Left ventricle myocardium inferior (tissue), 1 donor: ENCODE data around the gene SP110. TPM values are rescaled to one million over a fixed set of nuclear protein-coding genes. Genes with fewer than 3 reads are reported as not detected.
"Not testable (repeated sequence)": the region's sequence is repeated elsewhere in the genome, so short reads cannot be mapped to it uniquely, and the experiment has no call there.

ENCODE experiments used
- DNase-seq: peaks from one replicate; pipeline ENCODE4 v3.0.0-alpha.2; 2020
- H3K27ac ChIP-seq: fragments of 200-600 bp; replicated peaks from 2 replicates; pipeline ENCODE4 v1.8.0; 2021
- H3K27me3 ChIP-seq: fragments of 200-600 bp; 2 replicates; pipeline ENCODE4 v1.8.0; 2021; ENCODE audit warnings: low read depth
- H3K36me3 ChIP-seq: fragments of 200-600 bp; 2 replicates; pipeline ENCODE4 v1.8.0; 2021
- H3K4me1 ChIP-seq: fragments of 200-600 bp; 2 replicates; pipeline ENCODE4 v1.8.0; 2021
- H3K4me3 ChIP-seq: fragments of 200-600 bp; 2 replicates; pipeline ENCODE4 v1.8.0; 2021; ENCODE audit warnings: mild to moderate bottlenecking, moderate library complexity
- H3K9me3 ChIP-seq: fragments of 200-600 bp; replicated peaks from 2 replicates; pipeline ENCODE4 v1.8.0; 2021
- intact Hi-C: fragments of 100-400 bp; cut with micrococcal nuclease; formaldehyde crosslinking; loops from one replicate; pipeline ENCODE4 v1.11.0; 2022
- total RNA-seq: library from RNA; stranded (reverse); fragmentation: NEBNext Ultra II Directional; extraction: Animal tissue kit (Norgen Biotek cat#: 25700); gene quantifications from one replicate; pipeline ENCODE4 v1.2.1, GENCODE V29; 2021
- TF ChIP-seq, protein P1 (sequence below): fragments of 200-600 bp; IDR thresholded peaks from 2 replicates; pipeline ENCODE4 v1.8.0; 2021; ENCODE audit warnings: antibody characterized with exemption, mild to moderate bottlenecking, borderline replicate concordance
- donor health status: DM: no; HTN: yes; CAD: no; lungs with severe emphysema.

Gene SP110
- total RNA-seq, 1 donor from 2014 or later, result 10.5 TPM

DNA sequence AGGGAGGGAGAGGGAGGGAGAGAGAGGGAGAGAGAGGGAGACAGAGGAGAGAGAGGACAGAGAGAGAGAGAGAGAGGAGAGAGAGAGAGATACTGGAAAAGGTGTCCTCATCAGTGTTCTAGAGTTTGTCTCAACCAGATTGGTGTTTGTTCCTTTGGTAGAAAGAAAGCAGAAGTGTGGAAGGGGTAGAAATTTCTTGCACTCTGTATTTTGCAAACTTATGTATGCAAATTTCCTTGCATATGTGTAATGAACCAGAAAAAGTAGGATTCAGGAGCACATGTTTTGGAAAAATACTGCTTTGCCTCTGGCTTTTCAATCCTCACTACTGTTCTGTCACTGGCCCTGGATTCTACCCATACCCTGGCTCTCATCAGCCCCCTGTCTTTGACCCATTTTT lies 4.7 kb upstream of the SP110 start:
- intact Hi-C loops, result no loop called here
- no peak overlapping the region for H3K4me3 ChIP-seq
- no peak overlapping the region for H3K27ac ChIP-seq
- no peaks in the 10 kb centered on the region for H3K36me3 ChIP-seq
- DNase-seq, result no peak
- TF ChIP-seq, protein P1, sequence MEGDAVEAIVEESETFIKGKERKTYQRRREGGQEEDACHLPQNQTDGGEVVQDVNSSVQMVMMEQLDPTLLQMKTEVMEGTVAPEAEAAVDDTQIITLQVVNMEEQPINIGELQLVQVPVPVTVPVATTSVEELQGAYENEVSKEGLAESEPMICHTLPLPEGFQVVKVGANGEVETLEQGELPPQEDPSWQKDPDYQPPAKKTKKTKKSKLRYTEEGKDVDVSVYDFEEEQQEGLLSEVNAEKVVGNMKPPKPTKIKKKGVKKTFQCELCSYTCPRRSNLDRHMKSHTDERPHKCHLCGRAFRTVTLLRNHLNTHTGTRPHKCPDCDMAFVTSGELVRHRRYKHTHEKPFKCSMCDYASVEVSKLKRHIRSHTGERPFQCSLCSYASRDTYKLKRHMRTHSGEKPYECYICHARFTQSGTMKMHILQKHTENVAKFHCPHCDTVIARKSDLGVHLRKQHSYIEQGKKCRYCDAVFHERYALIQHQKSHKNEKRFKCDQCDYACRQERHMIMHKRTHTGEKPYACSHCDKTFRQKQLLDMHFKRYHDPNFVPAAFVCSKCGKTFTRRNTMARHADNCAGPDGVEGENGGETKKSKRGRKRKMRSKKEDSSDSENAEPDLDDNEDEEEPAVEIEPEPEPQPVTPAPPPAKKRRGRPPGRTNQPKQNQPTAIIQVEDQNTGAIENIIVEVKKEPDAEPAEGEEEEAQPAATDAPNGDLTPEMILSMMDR, result no peak
- H3K4me1 ChIP-seq, result peaks cover 11% of the 10 kb centered on the region
- H3K27me3 ChIP-seq, result no peaks in the 10 kb centered on the region
- H3K9me3 ChIP-seq, result no peaks in the 10 kb centered on the region

DNA sequence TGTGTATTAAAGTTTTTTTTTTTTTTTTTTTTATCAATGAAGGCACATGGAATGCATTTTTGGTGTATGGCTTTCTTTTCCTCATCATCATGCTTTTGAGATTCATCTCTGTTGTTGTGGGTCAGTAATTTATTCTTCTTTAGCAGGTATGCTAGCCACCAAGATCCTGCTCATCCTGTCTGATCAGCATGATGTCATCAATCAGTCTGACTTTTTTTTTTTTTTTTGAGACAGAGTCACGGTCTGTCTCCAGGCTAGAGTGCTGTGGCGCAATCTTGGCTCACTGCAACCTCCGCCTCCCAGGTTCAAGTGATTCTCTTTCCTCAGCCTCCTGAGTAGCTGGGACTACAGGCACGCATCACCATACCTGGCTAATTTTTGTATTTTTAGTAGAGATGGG lies 3.0 kb upstream of the SP110 start:
- H3K36me3 ChIP-seq, H3K27me3 ChIP-seq, H3K27ac ChIP-seq, H3K9me3 ChIP-seq, DNase-seq, H3K4me3 ChIP-seq, intact Hi-C loops: not testable (repeated sequence)
- peaks cover 28% of the 10 kb centered on the region for H3K4me1 ChIP-seq

DNA sequence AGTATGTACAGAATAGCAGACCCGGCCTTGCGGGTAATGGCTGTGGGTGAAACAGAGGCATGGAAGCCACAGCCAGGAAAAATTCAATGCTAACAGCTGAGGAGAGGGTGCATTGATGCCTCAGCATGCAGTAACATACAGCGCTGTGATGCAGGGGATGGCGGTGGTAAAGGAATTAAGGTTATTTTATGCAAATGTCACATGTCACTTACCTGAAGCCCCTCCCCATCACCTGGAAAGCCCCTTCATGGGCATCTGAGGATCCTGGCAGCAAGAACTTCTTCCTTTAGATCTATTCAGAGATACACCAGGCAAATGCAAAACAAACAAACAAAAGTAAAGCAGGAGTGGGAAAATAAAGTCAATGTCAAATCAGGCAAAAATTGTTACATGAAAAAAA lies 1.7 kb upstream of the SP110 start:
- Histone ChIP-seq H3K36me3 (peaks cover 4% of the 10 kb centered on the region), H3K27ac (no peak overlapping the region), H3K4me3 (no peak overlapping the region), H3K27me3 (no peaks in the 10 kb centered on the region), H3K4me1 (peaks cover 35% of the 10 kb centered on the region), H3K9me3 (no peaks in the 10 kb centered on the region)
- TF ChIP-seq, protein P1, result no peak
- DNase-seq, result no peak
- intact Hi-C loops, result no loop called here

DNA sequence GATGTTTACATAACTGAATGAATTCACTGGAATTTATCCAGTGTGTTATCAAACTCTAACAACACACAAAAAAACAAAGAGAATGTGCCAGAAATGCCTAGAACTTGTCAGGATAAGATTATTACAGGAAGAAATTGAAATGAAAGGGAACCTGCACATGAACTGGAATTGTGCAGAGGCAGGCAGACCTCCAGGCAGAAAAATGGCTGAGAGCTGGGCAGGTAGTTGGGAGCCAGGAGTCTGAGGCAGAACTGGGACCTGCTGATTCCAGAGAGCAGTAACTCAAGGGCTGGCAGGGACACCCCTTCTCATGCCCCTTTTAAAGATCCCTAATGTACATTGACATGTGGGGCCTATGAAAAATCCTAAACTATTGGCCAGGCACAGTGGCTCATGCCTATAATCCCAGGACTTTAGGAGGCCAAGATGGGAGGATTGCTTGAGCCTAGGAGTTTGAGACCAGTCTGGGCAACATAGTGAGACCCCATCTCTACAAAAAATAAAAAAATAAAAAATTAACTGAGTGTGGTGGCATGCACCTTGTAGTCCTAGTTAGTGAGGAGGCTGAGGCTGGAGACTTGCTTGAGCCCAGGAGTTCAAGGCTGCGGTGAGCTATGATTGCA lies 674 bp upstream of the SP110 start:
- H3K9me3 ChIP-seq, result no peaks in the 10 kb centered on the region
- no peak for DNase-seq
- peak overlapping the region; percentile 71 for H3K4me3 ChIP-seq
- no peaks in the 10 kb centered on the region for H3K27me3 ChIP-seq
- peak overlapping the region; percentile 91 for H3K27ac ChIP-seq
- intact Hi-C loops, result no loop called here
- peaks cover 14% of the 10 kb centered on the region for H3K36me3 ChIP-seq
- peaks cover 35% of the 10 kb centered on the region for H3K4me1 ChIP-seq
- TF ChIP-seq, protein P1, result no peak

DNA sequence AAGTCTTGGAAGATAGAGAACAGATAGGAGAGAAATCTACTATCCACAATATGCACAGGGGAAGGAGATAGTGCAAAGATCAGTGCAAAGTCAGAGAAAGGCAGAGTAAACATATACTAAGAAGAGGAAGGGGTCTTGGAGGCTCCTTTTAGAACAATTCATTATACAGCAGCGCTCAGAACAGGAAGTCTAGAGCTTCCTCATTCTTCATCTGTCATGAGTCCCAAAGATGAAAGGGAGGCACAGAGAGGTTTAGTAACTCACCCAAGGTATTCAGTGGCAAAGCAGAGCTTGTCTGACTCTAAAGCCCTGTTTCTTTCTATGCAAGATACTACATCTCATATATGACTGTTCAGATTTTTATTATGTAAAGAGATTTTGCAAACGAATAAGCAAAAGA lies 1.4 kb downstream of the SP110 start:
- intact Hi-C loops, result no loop called here
- Histone ChIP-seq H3K27ac (peak overlapping the region; percentile 10), H3K27me3 (no peaks in the 10 kb centered on the region), H3K4me1 (peaks cover 35% of the 10 kb centered on the region), H3K36me3 (peaks cover 35% of the 10 kb centered on the region), H3K4me3 (peak overlapping the region; percentile 71), H3K9me3 (no peaks in the 10 kb centered on the region)
- DNase-seq, result no peak
- TF ChIP-seq, protein P1, result no peak

DNA sequence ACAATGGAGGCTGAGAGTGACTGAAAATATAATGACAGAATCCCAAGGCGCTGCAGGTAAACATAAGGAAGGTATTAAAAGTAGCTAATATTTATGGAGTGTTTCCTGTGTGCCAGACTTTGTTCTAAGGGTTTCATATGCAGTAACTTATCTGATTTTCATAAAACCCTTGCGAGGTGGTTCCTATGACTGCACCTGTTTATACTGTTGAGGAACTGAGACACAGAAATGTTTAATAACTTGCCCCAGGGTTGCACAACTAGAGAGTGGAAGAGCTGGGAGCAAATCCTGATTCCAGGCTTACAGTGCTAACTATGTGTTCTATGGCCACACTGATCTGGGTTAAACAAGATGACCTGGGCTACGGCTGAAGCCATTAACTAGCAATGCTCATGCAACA lies 2.4 kb downstream of the SP110 start:
- Histone ChIP-seq H3K27ac (no peak overlapping the region), H3K9me3 (no peaks in the 10 kb centered on the region), H3K27me3 (no peaks in the 10 kb centered on the region), H3K4me1 (peaks cover 35% of the 10 kb centered on the region), H3K36me3 (peaks cover 44% of the 10 kb centered on the region), H3K4me3 (no peak overlapping the region)
- no peak for DNase-seq
- TF ChIP-seq, protein P1, result no peak
- intact Hi-C loops, result no loop called here
